Suprapubic skin (tissue), 4 donors: ENCODE results near the gene MIB2. TPM values are rescaled to one million over a fixed set of nuclear protein-coding genes. Genes with fewer than 3 reads are reported as not detected.

Source experiments
- DNase-seq, 2 donors: peaks; one replicate each; pipeline ENCODE4 v3.0.0-alpha.2; 2019; ENCODE audit warnings: low spot score in 2 of 2
- H3K27ac ChIP-seq: fragments of 200-600 bp; sonication (generic); one replicate; pipeline ENCODE4 v1.5.1; 2019
- H3K27me3 ChIP-seq: fragments of 200-600 bp; sonication (generic); one replicate; pipeline ENCODE4 v1.5.1; 2019
- H3K36me3 ChIP-seq: fragments of 200-600 bp; sonication (generic); one replicate; pipeline ENCODE4 v1.5.1; 2019
- H3K4me1 ChIP-seq: fragments of 200-600 bp; sonication (generic); one replicate; pipeline ENCODE4 v1.5.1; 2019
- H3K4me3 ChIP-seq: fragments of 200-600 bp; sonication (generic); one replicate; pipeline ENCODE4 v1.5.1; 2019; ENCODE audit warnings: mild to moderate bottlenecking
- H3K9me3 ChIP-seq: fragments of 200-600 bp; sonication (generic); one replicate; pipeline ENCODE4 v1.5.1; 2019
- CTCF ChIP-seq, 2 donors: fragments of 200-600 bp in 1 of 2; fragments of 450-650 bp in 1 of 2; sonication (generic) in 1 of 2; IDR thresholded peaks; one replicate each; pipeline ENCODE4 v1.5.1; 2016 to 2019; ENCODE audit warnings: antibody characterized with exemption in 2 of 2, mild to moderate bottlenecking in 1 of 2, moderate library complexity in 1 of 2
- EP300 ChIP-seq: sonication (generic); formaldehyde crosslinking; IDR thresholded peaks from one replicate; pipeline ENCODE4 v1.6.1; 2017; ENCODE audit warnings: antibody characterized with exemption
- POLR2A ChIP-seq, 2 donors: fragments of 450-650 bp; IDR thresholded peaks; one replicate each; pipeline ENCODE4 v1.6.1; 2017; ENCODE audit warnings: antibody characterized with exemption in 2 of 2, mild to moderate bottlenecking in 2 of 2, moderate library complexity in 2 of 2
- WGBS: methylation state at CpG from one replicate; pipeline ENCODE4 v1.1.5; 2018; 5-methylcytosine and 5-hydroxymethylcytosine counted together
- total RNA-seq, 4 donors: library from RNA; depleted of rRNA; stranded (reverse); fragments of >200 nt; gene quantifications; one replicate each; pipeline ENCODE4 v1.1.0, GENCODE V29; 2016

The MIB2 gene
- total RNA-seq, 4 donors from 2014 or later: 131 to 212 (median 154) TPM

- Histone ChIP-seq H3K4me1 (peaks cover 23% of the 10 kb centered on the region), H3K36me3 (peaks cover 10% of the 10 kb centered on the region), H3K4me3 (no peak overlapping the region), H3K27ac (peak overlapping the region; percentile 55), H3K9me3 (no peaks in the 10 kb centered on the region), H3K27me3 (no peaks in the 10 kb centered on the region)
- TF ChIP-seq CTCF (IDR thresholded peaks at IDR 0.05): peak in 1 of 2 donors; percentile 17
- TF ChIP-seq EP300: no peak
- TF ChIP-seq POLR2A (IDR thresholded peaks at IDR 0.05): no peak
- 82% methylated on average over 14 of the region's 24 CpGs for WGBS
- DNase-seq: peak in 1 of 2 donors; percentile 72
Observed at GRCh38 chr1:1678581-1679380, 63.5 kb downstream of the MIB2 start.

Other genes starting within 250 kb of the MIB2 start
- gene AURKAIP1, start 240.3 kb upstream of the MIB2 start, total RNA-seq: 100 to 1,000 TPM in 1 of 4 donors, 10 to 100 TPM in 3; 55.8 to 106 (median 86.1) TPM
- gene CCNL2, start 216.2 kb upstream of the MIB2 start, total RNA-seq: 100 to 1,000 TPM; 136 to 599 (median 160) TPM
- gene MRPL20, start 208.2 kb upstream of the MIB2 start, total RNA-seq: 100 to 1,000 TPM in 3 of 4 donors, 10 to 100 TPM in 1; 93.6 to 119 (median 109) TPM
- 10 to 100 TPM in 1 of 4 donors, 1 to 10 TPM in 3; 2.8 to 10.3 (median 5.9) TPM for gene ANKRD65, start 194.2 kb upstream of the MIB2 start, total RNA-seq
- gene VWA1, start 179.8 kb upstream of the MIB2 start, total RNA-seq: 10 to 100 TPM; 14.5 to 27.6 (median 19.8) TPM
- 1 to 10 TPM in 2 of 4 donors, under 1 TPM in 2; 0.32 to 4.2 (median 1.2) TPM for gene ATAD3C, start 165.8 kb upstream of the MIB2 start, total RNA-seq
- gene ATAD3B, start 143.7 kb upstream of the MIB2 start, total RNA-seq: 10 to 100 TPM; 18.5 to 71.9 (median 23.7) TPM
- gene ATAD3A, start 103.3 kb upstream of the MIB2 start, total RNA-seq: 10 to 100 TPM; 15.0 to 23.2 (median 19.7) TPM
- gene TMEM240, start 74.9 kb upstream of the MIB2 start, total RNA-seq: 1 to 10 TPM in 3 of 4 donors, not detected in 1; 1.0 to 1.7 (median 1.1) TPM
- gene SSU72, start 40.6 kb upstream of the MIB2 start, total RNA-seq: 100 to 1,000 TPM; 102 to 115 (median 109) TPM
- 10 to 100 TPM in 3 of 4 donors, 1 to 10 TPM in 1; 9.0 to 26.2 (median 24.5) TPM for gene FNDC10, start 15.4 kb upstream of the MIB2 start, total RNA-seq
- gene MMP23B, start 16.7 kb downstream of the MIB2 start, total RNA-seq: 1 to 10 TPM; 1.7 to 3.1 (median 2.9) TPM
- 10 to 100 TPM; 18.1 to 28.6 (median 23.3) TPM for gene CDK11B, start 43.5 kb downstream of the MIB2 start, total RNA-seq
- gene SLC35E2B, start 77.3 kb downstream of the MIB2 start, total RNA-seq: 10 to 100 TPM; 34.0 to 59.9 (median 48.8) TPM
- 100 to 1,000 TPM in 1 of 4 donors, 10 to 100 TPM in 3; 23.6 to 136 (median 53.4) TPM for gene CDK11A, start 108.9 kb downstream of the MIB2 start, total RNA-seq
- 10 to 100 TPM; 55.5 to 78.3 (median 64.1) TPM for gene NADK, start 163.0 kb downstream of the MIB2 start, total RNA-seq